Stimulated activated CD8-positive, alpha-beta memory T cell treated with anti-CD3 and anti-CD28 coated beads, Interleukin-4, amount 100 ng/mL, for 48 hours (primary cell): Measurements from ENCODE around the gene CHMP6.

ENCODE experiments used
- DNase-seq: peaks from one replicate; pipeline ENCODE4 v3.0.0-alpha.2; 2020

CHMP6 gene

DNA sequence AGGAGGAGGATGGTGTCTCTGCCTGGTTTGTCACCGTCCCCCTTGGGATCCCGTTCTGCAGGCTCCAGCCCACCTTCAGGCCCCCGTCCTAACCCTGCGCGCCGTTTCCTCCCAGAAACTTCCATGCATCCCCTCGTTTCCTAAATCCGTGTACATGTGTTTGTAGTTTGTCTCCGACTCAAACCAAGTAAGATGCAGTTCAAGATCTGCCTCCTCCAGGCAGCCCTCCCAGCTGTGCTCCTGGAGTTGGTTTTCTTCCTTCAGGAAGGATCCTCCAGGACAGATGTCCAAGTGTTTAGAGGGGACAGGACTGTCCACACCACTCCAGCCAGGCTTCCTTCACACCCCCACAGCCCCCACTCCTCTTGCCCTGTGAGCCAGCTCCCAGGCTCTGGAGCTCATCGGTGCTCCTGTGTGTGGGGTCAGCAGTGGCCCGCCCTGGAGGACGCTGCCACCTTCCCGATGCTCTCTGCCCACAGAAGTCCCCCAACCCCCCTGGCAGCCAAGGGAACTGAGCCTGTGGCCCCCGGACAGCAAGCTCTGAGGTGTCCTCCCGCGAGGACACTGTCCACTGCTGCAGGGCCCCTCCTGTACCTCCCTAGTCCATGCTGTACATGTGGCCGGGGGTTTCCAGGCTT lies 54.6 kb downstream of the CHMP6 start:
- no peak for DNase-seq

DNA sequence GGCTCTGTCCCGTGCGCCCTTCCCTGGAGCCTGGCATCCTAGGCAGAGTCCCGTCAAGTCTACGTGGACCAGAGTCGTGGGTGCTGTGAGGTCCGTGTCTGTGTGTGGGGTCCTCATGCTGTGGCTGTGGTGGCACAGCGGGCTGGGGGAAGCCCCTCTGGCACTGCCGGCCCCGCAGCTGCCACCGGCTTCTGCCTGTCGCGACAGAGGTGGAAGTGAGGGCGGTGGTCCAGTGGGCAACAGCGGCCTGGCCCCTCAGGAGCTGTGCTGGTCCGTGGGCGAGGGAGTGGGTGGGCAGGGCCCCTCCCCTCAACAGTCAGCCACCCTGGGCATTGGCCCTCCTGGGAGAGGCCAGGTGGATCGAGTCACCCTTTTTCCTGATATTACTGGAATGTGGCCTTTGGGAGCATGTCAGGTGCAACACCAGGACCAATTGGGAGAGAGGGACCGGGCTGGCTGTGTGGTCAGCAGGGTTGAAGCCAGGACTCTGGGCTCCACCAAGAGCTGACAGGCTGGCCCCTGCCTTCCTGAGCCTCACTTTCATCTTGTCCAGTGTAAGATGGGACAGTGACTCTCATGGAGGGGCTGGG lies 55.2 kb downstream of the CHMP6 start:
- no peak for DNase-seq

DNA sequence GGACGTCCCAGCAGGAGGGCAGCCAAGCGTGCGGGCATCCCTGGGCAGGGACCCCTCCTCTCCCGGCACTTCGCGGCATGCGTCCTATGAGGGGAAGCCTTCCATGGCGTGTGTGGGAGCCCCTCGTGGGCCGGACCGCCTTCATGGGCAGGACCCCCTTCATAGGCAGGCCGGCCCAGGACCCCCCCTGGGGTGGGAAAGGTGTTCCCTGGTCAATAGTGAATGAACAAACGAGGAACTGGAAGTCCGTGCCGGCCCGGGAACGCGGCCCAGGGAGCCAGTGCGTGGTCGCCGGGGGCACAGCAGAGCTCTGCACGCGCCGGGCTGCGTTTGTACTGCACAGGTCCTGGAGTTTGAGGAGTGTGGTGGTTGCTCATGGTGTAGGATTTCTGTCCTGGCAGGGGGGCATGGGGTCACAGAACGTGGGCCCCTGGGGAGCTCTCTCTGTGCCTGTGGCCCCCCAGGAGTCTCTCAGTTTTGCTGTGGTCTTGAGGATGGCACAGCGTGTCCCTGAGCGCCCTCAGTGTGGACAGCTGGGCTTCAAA lies 57.3 kb downstream of the CHMP6 start:
- DNase-seq: no peak

DNA sequence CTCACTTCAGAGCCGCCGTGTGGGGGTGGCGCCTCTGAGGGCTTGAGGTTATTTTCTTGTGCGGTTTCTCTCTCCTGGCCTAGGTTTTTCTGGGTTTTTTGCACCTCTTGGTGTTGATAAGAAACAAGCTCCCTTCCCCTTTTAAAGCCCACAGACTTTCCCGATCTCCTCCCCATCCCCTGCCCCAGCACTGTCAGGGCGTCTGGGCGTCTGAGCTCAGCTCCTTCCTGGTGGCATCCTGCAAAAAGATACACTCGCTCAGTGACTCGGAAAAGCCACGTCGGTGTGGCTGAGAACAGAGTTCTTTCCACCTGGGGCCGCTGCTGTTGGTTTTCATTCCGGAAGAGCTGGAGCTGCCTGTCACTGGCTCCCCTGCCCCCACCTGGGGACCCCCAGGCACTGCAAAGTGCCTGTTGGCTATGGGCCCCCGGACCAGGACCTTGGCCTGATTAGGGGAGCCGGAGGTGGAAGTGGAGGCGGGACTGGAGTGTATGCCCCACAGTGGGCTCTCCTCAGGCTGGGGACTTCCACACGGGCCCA lies 57.8 kb downstream of the CHMP6 start:
- DNase-seq: no peak
